Activated CD4-positive, CD25-positive, alpha-beta regulatory T cell treated with anti-CD3 and anti-CD28 coated beads, Interleukin-2, amount 50 U/mL, for 24 hours (primary cell): ENCODE data around the gene CSF2RB.

ENCODE experiments used
- ATAC-seq, 2 donors: fragments of 150-1000 bp; cut with Tn5 transposase; one replicate each; pipeline ENCODE4 v1.10.0; 2021; ENCODE audit warnings: mild to moderate bottlenecking in 1 of 2, moderate library complexity in 1 of 2

Gene CSF2RB

DNA sequence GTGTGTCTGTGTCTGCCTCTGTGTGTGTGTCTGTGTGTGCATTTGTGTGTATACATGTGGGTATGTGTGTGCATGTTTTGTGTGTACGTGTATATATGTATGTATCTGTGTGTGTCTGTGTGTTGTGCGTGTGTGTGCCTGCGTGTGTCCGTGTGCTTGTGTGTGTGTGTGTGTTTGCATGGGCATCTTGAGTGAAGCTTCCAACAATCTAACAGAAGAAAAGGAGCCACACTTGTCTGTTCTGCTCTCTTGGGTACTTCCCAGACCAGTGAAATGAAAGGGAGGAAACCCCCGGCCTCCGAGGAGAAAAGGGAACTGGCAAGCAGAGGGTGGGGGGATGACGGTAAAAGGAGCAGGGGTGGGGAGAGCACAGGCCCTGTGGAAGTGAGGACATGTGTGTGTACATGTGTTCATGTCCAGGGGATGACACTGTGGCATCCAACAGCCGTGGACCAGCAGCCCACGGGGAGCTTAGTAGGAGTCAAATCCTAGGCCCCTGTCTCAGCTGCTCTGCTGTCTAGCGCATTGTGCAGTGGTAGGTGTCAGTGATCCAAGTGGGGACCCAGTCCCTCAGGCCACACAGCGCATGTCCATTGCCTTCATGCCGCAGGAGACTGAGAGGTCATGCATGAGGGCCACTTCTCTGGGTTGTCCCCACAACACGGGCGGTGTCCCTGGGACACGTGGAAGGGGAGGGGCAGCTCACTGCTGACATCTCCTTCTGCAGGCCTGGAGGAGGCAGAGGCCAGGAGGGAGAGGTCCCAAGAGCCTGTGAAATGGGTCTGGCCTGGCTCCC is 8.1 kb downstream of the CSF2RB start:
- ATAC-seq: peak; percentile 67 to 74

DNA sequence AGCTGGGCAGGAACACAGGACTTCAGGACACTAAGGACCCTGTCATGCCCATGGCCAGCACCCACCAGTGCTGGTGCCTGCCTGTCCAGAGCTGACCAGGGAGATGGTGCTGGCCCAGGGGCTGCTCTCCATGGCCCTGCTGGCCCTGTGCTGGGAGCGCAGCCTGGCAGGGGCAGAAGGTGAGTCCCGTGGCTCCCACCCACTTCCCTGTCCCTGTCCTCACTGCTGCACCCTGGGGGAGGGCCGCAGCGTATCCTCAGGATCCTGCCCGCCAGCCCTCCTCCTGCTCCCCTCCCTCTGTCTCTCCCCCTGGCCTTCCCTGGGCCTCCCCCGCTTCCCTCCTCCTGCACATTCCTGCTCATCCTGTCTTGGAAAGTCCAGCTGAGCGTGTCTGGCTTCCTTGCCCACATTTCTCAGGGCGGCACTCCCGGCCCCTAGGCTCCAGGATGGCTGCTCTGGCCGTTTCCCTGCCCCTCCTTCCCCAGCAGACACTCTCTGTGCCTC is 8.7 kb downstream of the CSF2RB start:
- ATAC-seq: no peak

DNA sequence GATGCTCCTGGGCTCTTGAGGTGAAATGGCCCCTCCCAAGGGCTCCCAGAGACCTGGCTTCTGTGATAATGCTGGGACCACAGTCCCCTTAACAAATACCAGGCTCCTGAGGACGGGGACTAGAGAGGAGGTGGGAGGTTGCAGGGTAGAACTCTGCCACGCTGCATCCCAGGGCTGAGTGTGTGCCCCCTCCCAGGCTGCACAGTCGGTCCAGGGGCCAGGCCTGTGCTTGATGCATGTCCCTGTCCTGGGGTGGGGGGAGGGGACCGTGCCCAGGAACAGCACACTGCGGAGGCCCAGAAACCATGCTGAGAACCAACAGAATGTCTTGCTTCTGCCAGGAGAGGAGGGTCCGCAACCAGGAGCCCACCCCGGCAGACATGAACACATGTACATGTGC is 9.3 kb downstream of the CSF2RB start:
- no peak for ATAC-seq

DNA sequence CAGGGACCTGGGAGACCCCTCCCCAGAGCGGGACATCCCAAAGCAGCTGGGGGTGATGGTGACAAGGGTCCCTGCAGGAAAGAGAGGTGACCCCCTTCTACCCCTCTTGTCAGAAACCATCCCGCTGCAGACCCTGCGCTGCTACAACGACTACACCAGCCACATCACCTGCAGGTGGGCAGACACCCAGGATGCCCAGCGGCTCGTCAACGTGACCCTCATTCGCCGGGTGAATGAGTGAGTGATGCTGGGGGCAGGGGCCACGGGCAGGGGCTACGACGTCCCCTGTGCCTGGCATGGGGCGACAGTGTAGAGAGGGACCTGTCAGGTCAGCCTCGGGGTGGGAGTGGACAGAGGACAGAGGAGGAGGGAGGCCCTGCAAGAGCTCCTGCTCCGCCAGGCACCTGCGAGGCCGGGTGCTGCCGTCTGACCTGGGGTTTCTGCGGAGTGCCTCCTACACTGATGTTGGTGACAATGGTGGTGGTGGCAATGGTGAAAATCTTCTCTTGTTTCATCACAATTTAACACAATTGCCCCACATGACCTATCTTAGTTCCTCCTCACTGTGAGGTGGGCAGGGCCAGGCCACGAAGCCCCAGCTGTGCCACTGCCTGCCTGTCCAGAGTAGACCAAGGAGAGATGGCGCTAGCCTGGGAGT is 9.8 kb downstream of the CSF2RB start:
- no peak for ATAC-seq

- ATAC-seq: no peak
Observed at GRCh38 chr22:36924151-36924698, 10.8 kb downstream of the CSF2RB start.

DNA sequence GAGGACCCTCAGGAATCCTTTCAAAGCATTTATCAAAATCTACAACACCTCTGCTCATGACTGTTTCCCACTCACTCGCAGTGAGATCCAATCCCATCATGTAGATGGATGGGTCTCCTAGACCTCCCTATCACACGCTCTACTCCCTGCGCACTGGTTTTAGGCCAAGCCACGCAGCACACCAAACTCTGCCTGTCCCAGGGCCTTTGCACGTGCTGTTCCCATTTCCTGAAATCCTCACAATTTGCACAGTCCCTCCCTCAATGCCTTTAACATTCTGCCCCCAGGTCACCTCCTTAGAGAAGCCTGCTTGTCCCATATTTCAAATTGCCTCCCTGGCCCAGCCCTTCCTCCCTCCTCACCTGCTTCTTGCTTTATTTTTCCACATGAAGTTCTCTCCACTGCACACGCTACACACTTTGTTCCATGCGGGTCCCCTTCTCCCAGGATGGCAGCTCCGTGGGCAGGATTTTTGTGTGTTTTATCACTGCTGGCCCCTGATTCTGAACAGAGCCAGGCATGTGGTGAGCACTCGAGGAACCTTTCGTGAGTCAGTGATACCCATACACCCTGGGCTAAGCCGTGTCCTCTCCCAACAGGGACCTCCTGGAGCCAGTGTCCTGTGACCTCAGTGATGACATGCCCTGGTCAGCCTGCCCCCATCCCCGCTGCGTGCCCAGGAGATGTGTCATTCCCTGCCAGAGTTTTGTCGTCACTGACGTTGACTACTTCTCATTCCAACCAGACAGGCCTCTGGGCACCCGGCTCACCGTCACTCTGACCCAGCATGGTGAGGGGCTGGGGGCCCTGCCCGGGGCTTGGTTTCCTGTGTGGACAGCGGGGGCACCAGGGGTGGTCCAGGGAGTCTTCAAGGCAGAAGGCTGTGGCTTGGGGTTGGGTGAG is 12.2 kb downstream of the CSF2RB start:
- no peak for ATAC-seq

- no peak for ATAC-seq
Observed at GRCh38 chr22:36926309-36926708, 12.9 kb downstream of the CSF2RB start.

DNA sequence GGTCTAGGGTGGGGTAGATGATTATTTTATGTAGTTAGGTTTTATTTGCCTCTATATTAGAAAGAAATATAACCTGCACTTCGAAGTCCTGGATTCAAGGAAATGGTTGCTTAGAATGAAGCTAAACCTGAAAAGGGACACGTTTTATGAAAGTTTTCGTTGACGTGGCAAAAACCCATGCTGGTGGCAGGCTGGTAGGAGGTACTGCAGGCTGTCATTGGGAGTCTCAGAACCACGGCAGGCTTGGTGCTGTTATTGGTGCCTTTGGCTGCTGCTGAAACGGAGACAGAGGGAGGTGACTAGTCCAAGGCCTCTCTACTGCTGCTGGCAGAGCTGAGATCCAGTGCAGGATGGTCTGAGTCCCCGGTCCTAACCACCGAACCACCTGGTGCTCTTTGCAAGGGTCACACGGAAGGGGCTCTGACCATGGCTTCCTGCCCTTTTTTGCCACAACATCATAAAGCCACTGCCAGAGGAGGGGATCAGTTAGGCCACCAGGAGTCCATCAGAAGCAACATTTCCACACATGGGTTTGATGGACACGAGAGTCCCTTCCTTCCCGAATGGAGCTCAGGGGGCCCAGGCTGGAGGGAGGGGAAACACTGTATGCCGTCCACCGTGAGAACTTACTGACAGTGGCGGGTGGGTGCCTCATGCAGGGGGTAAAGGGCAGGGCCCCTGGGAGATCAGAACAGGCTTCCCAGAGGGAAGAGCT is 13.4 kb downstream of the CSF2RB start:
- ATAC-seq: no peak

- ATAC-seq: no peak
Observed at GRCh38 chr22:36927671-36928070, 14.2 kb downstream of the CSF2RB start.

GRCh38 chr22:36928196-36928595 is 14.8 kb downstream of the CSF2RB start:
- ATAC-seq: no peak

DNA sequence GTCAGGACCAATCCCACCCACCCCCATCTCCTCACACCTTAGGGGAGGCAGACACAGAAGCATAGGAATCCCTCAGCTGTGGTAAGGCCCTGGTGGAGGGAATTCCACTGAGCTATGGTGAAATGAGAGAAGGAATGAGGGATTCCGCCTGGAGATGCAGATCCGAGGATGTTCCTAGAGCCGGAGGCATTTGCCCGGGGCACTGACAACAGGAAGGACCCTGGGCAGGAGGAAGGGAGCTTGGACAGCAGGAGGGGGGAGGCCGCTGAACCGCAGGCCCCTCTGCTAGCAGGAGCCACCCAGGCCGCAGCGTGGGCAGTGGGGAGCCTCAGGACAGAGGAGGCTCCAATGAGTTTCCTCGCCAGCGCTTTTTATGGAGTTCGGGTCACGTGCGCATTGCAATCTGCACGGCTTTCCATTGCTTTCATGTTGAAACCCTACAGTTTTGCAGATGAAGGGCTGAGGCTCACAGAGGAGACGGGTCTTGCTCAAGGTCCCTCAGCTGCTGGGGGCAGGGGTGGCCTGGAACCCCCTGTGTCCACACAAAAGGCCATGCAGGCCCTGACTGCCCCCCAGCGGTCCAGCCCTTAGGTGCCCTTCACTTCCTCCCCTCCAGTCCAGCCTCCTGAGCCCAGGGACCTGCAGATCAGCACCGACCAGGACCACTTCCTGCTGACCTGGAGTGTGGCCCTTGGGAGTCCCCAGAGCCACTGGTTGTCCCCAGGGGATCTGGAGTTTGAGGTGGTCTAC is 15.5 kb downstream of the CSF2RB start:
- no peak for ATAC-seq

DNA sequence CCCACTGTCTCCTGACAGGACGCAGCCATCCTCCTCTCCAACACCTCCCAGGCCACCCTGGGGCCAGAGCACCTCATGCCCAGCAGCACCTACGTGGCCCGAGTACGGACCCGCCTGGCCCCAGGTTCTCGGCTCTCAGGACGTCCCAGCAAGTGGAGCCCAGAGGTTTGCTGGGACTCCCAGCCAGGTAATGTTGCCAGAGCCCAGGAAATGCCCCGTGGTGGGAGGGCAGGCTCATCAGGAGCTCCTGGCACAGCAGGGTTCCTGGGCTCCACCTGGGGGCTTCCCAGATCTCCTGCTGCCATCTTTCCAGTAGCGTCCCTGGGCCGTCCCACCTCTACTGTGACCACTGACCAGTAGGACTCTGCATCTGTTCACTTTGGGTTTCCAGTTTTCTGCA is 16.2 kb downstream of the CSF2RB start:
- ATAC-seq: no peak

DNA sequence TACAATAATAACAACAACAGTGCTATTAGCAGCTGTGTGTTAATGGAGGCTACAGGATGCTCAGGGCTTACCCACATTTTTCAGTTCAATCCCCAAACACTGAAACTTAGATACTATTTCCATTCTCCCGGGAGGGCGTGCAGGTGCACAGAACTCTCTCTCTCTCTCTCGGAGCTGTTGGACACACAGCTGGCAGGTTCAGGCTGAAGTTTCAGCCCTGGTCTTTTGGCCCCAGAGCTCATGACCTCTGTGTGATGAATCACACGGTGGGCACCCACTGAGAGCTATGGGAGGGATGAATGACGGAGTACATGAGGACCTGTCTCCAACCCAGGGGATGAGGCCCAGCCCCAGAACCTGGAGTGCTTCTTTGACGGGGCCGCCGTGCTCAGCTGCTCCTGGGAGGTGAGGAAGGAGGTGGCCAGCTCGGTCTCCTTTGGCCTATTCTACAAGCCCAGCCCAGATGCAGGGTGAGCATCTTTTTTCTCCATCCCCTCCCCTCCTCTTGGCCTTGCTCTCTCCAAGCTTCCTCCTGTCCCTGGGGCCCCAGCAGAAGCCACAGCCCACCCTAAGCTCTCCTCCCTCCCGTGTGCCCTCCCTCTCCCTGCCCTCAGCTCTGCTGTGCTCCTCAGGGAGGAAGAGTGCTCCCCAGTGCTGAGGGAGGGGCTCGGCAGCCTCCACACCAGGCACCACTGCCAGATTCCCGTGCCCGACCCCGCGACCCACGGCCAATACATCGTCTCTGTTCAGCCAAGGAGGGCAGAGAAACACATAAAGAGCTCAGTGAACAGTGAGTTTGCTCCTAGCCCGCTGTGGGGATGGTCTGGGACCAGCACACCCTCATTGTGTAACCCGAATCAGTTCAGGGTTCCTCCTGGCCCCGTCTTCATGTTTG is 16.9 kb downstream of the CSF2RB start:
- no peak for ATAC-seq

- ATAC-seq: no peak
Observed at GRCh38 chr22:36931446-36931845, 18.0 kb downstream of the CSF2RB start.

DNA sequence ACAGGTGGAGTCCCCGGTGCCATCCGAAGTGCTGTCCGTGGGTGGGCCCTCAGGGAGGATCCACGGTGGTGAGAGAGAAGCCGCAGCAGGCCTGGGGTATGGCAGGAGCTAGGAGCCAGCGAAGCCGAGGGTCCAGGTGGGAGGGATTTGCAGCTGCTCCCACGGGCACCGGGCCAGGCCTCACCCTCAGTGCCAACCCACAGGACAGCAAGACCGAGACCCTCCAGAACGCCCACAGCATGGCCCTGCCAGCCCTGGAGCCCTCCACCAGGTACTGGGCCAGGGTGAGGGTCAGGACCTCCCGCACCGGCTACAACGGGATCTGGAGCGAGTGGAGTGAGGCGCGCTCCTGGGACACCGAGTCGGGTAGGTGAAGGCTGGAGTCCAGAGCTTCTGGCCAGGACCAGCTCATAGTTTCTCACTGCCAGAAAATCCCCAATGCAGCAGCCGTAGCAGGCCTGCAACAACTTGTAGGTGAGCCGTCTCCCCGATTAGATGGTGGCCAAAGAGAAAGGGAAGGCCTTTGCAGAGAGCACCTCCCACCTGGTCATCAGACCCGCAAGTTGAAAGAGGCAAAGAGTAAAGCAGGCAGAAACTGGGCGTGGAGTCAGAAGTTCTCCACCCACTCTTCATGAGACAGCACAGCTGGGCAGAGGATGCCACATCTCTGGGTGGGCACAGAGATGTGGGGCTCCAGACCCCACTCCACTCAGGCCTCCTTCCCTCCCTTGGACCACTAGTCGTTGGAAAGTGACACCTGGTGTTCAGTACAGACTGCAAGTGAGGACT is 20.4 kb downstream of the CSF2RB start:
- no peak for ATAC-seq

DNA sequence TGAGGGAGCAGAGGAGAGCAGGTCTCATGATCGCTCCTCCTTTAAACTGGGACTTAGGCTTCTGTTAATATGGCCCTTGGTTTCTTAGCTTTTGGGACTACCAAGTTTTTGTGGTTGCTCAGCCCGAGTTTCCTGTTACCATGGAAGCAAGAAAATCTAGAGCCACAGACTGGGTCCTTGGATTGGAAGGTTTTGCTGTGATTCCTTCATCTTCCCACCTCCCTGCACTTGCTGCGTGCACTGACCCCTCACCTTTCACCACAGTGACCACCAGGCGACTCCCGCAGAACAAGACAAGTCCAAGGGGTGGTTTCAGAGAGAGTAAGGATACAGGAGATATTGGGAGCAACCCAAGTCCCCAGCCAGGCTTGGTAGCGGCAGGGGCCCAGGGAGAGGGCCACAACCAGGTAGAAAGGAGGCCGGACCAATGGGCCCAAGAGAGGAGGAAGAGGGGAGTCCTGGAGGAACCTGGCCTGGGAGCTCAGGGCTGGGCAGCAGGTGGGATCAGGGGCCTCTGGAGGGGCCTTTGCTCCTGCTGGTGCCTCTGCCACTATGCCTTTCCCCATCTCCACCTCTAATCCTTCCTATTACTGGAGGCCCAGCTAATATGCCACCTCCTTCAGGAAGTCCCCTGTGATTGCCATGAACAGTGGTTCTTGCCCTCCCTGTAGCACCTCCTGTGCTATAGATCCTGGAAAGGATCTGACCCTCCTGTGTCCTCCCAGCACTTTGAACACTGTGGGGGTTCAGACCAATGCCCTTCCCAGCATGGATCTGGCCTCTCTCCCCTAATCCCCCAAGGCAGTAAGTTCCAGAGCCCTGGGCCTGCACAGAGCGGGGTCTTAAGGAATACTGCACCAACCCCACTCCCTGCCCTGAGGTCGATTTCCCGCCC is 21.2 kb downstream of the CSF2RB start:
- ATAC-seq: no peak

DNA sequence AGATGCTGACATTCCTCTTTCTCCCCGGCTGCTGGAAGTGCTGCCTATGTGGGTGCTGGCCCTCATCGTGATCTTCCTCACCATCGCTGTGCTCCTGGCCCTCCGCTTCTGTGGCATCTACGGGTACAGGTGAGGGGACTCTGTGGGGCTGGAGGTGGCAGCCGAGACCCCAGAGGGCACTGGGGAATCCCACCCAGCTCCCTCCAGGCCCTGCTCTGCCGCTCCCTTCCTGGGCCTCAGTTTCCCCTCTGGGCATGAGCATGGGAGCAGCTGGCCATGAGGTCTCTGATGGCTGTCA is 21.8 kb downstream of the CSF2RB start:
- ATAC-seq: no peak

- no peak for ATAC-seq
Observed at GRCh38 chr22:36935694-36936093, 22.3 kb downstream of the CSF2RB start.
